SIG-M5 treated with dmso at 0.1 percent for 504 hours (cell line): ENCODE results near the gene RTN4RL1.

Source experiments
- DNase-seq: peaks from one replicate; lab custom pipeline; 2025; ENCODE audit not compliant: unreplicated experiment; lab: John Stamatoyannopoulos, UW

RTN4RL1 gene

GRCh38 chr17:1931844-1932579, 93.1 kb downstream of the RTN4RL1 start:
- no peak for DNase-seq

GRCh38 chr17:1930337-1930645, 94.8 kb downstream of the RTN4RL1 start:
- DNase-seq, result no peak

- DNase-seq, result no peak
Measured at GRCh38 chr17:1928976-1929375, 96.2 kb downstream of the RTN4RL1 start.

- no peak for DNase-seq
Measured at GRCh38 chr17:1920948-1921351, 104.2 kb downstream of the RTN4RL1 start.

GRCh38 chr17:1919201-1919600, 105.9 kb downstream of the RTN4RL1 start:
- no peak for DNase-seq

GRCh38 chr17:1918346-1919162, 106.6 kb downstream of the RTN4RL1 start:
- DNase-seq, result no peak

GRCh38 chr17:1916963-1917715, 108.0 kb downstream of the RTN4RL1 start:
- no peak for DNase-seq

- DNase-seq, result no peak
Measured at GRCh38 chr17:1916316-1916715, 108.8 kb downstream of the RTN4RL1 start.

- peak; percentile 4 for DNase-seq
Measured at GRCh38 chr17:1915889-1916288, 109.2 kb downstream of the RTN4RL1 start.

GRCh38 chr17:1914661-1915083, 110.5 kb downstream of the RTN4RL1 start:
- no peak for DNase-seq

- no peak for DNase-seq
Measured at GRCh38 chr17:1913702-1914101, 111.4 kb downstream of the RTN4RL1 start.

GRCh38 chr17:1912146-1912545, 113.0 kb downstream of the RTN4RL1 start:
- DNase-seq, result no peak

- no peak for DNase-seq
Measured at GRCh38 chr17:1909985-1910384, 115.1 kb downstream of the RTN4RL1 start.

GRCh38 chr17:1908699-1909309, 116.3 kb downstream of the RTN4RL1 start:
- peak; percentile 68 for DNase-seq

GRCh38 chr17:1907909-1908698, 117.0 kb downstream of the RTN4RL1 start:
- no peak for DNase-seq

GRCh38 chr17:1907216-1907631, 117.9 kb downstream of the RTN4RL1 start:
- DNase-seq, result no peak

GRCh38 chr17:1906662-1907101, 118.5 kb downstream of the RTN4RL1 start:
- DNase-seq, result no peak

- no peak for DNase-seq
Measured at GRCh38 chr17:1905190-1905913, 119.8 kb downstream of the RTN4RL1 start.

- DNase-seq, result no peak
Measured at GRCh38 chr17:1904273-1905182, 120.6 kb downstream of the RTN4RL1 start.
